Neuronal stem cell (in vitro differentiated cells): ENCODE results near the gene SPHK2.

Source experiments
- DNase-seq: peaks from one replicate; pipeline ENCODE4 v3.0.0-alpha.2; 2013; ENCODE audit warnings: low spot score
- H2AFZ ChIP-seq: one replicate; pipeline ENCODE4 v1.6.1; 2013; ENCODE audit warnings: mild to moderate bottlenecking, low read length, inconsistent platforms
- H2AK5ac ChIP-seq: 2 replicates; pipeline ENCODE4 v1.6.1; 2013; ENCODE audit warnings: low read depth, mild to moderate bottlenecking, inconsistent platforms, low read length, moderate library complexity, mixed read lengths
- H2BK120ac ChIP-seq: 2 replicates; pipeline ENCODE4 v1.6.1; 2013; ENCODE audit warnings: low read depth, mild to moderate bottlenecking, inconsistent platforms, low read length, moderate library complexity, mixed read lengths
- H2BK12ac ChIP-seq: one replicate; pipeline ENCODE4 v1.6.1; 2013; ENCODE audit warnings: low read length, inconsistent platforms
- H2BK15ac ChIP-seq: 2 replicates; pipeline ENCODE4 v1.6.1; 2013; ENCODE audit warnings: mild to moderate bottlenecking, low read length, inconsistent platforms, mixed read lengths
- H2BK5ac ChIP-seq: one replicate; pipeline ENCODE4 v1.6.1; 2013; ENCODE audit warnings: inconsistent platforms, mild to moderate bottlenecking, low read length, moderate library complexity
- H3K14ac ChIP-seq: one replicate; pipeline ENCODE4 v1.6.1; 2013; ENCODE audit warnings: low read length, inconsistent platforms
- H3K18ac ChIP-seq: 2 replicates; pipeline ENCODE4 v1.6.1; 2013; ENCODE audit warnings: low read length, inconsistent platforms
- H3K23ac ChIP-seq: 2 replicates; pipeline ENCODE4 v1.6.1; 2013; ENCODE audit warnings: low read depth, mild to moderate bottlenecking, mixed read lengths, low read length, inconsistent platforms; ENCODE audit not compliant: poor library complexity
- H3K27ac ChIP-seq: replicated peaks from 3 replicates; pipeline ENCODE4 v1.5.1; 2013; ENCODE audit warnings: low read length, inconsistent platforms
- H3K27me3 ChIP-seq, 3 experiments: 2 replicates each; pipeline ENCODE4 v1.6.1; 2013; ENCODE audit warnings: low read length in 3 of 3, mild to moderate bottlenecking in 2 of 3, inconsistent platforms in 1 of 3, low read depth in 1 of 3, mixed read lengths in 1 of 3, moderate library complexity in 1 of 3; ENCODE audit not compliant: control insufficient read depth in 3 of 3, insufficient read depth in 3 of 3
- H3K36me3 ChIP-seq, 2 donors: replicated peaks in 1 of 2; 2 replicates each; pipeline ENCODE4 v1.6.1; 2013; ENCODE audit warnings: low read length in 2 of 2; ENCODE audit not compliant: control insufficient read depth in 2 of 2, insufficient read depth in 2 of 2
- H3K4ac ChIP-seq: 2 replicates; pipeline ENCODE4 v1.6.1; 2013; ENCODE audit warnings: inconsistent platforms, mild to moderate bottlenecking, low read length, moderate library complexity
- H3K4me1 ChIP-seq, 2 donors: 1 replicate in 1 of 2; 2 replicates in 1 of 2; pipeline ENCODE4 v1.6.1; 2013; ENCODE audit warnings: low read length in 2 of 2, low read depth in 1 of 2; ENCODE audit not compliant: control insufficient read depth in 2 of 2, insufficient read depth in 1 of 2
- H3K4me2 ChIP-seq: one replicate; pipeline ENCODE4 v1.6.1; 2013; ENCODE audit warnings: mild to moderate bottlenecking, low read length, inconsistent platforms; ENCODE audit not compliant: insufficient read depth, poor library complexity, severe bottlenecking
- H3K4me3 ChIP-seq, 2 donors: 2 replicates each; pipeline ENCODE4 v1.5.1; 2013; ENCODE audit warnings: low read length in 2 of 2, mild to moderate bottlenecking in 2 of 2, inconsistent platforms in 1 of 2, moderate library complexity in 1 of 2
- H3K79me1 ChIP-seq: one replicate; pipeline ENCODE4 v1.6.1; 2013; ENCODE audit warnings: low read depth, mild to moderate bottlenecking, inconsistent platforms, low read length, moderate library complexity
- H3K9ac ChIP-seq: one replicate; pipeline ENCODE4 v1.6.1; 2013; ENCODE audit warnings: mild to moderate bottlenecking, low read depth, low read length, inconsistent platforms; ENCODE audit not compliant: poor library complexity
- H3K9me3 ChIP-seq, 2 donors: replicated peaks in 1 of 2; 2 replicates each; pipeline versions ENCODE3 to v1.6.1; 2013; ENCODE audit warnings: low read length in 2 of 2, mild to moderate bottlenecking in 2 of 2, inconsistent platforms in 1 of 2, low read depth in 1 of 2, mixed read lengths in 1 of 2, moderate library complexity in 1 of 2; ENCODE audit not compliant: control insufficient read depth in 2 of 2, insufficient read depth in 1 of 2
- H4K8ac ChIP-seq: one replicate; pipeline ENCODE4 v1.6.1; 2013; ENCODE audit warnings: low read depth, mild to moderate bottlenecking, inconsistent platforms, low read length, moderate library complexity
- H4K91ac ChIP-seq: one replicate; pipeline ENCODE4 v1.6.1; 2013; ENCODE audit warnings: low read length, low read depth, mild to moderate bottlenecking, inconsistent platforms; ENCODE audit not compliant: poor library complexity
- WGBS, 2 donors: extraction: QIAGEN DNeasy Blood & Tissue Kit; methylation state at CpG; one replicate each; pipeline ENCODE4 v1.1.7; 2013; ENCODE audit warnings: missing lambda C conversion rate in 2 of 2, mixed read lengths in 1 of 2; ENCODE audit not compliant: insufficient read length in 2 of 2, insufficient replicate concordance in 1 of 2; ENCODE audit errors: extremely low coverage in 2 of 2; 5-methylcytosine and 5-hydroxymethylcytosine counted together

Gene SPHK2

GRCh38 chr19:48644839-48645619 lies 25.7 kb downstream of the SPHK2 start:
- Histone ChIP-seq H3K9ac (peak overlapping the region; percentile 81), H3K4ac (peak overlapping the region; percentile 17), H3K18ac (peak overlapping the region; percentile 68), H3K4me1 (peaks cover 10 to 17% of the 10 kb centered on the region in 2 donors), H2AK5ac (peak overlapping the region; percentile 96), H4K8ac (peak overlapping the region; percentile 82), H3K36me3 (peaks cover 0 to under 1% of the 10 kb centered on the region in 2 donors), H2BK5ac (peak overlapping the region; percentile 45), H2BK15ac (peak overlapping the region; percentile 32), H2BK120ac (peak overlapping the region; percentile 91), H3K4me3 (peak overlapping the region; percentile 51 to 73), H3K27me3 (no peaks in the 10 kb centered on the region), H3K14ac (no peak overlapping the region), H3K4me2 (peak overlapping the region; percentile 98), H4K91ac (no peak overlapping the region), H2AFZ (peak overlapping the region; percentile 99), H3K23ac (peak overlapping the region; percentile 89), H3K79me1 (peaks cover 9% of the 10 kb centered on the region), H2BK12ac (peak overlapping the region; percentile 84), H3K9me3 (no peaks in the 10 kb centered on the region), H3K27ac (peak overlapping the region; percentile 88)
- peak; percentile 72 for DNase-seq
- no CpG with 5 or more reads among the region's 25 CpGs for whole genome bisulfite sequencing, 2 donors

GRCh38 chr19:48645620-48646000 lies 26.3 kb downstream of the SPHK2 start:
- Histone ChIP-seq H3K27me3 (no peaks in the 10 kb centered on the region), H3K9ac (peak overlapping the region; percentile 74), H2BK5ac (peak overlapping the region; percentile 45), H3K36me3 (no peaks in the 10 kb centered on the region), H2AFZ (peak overlapping the region; percentile 99), H3K4me1 (peaks cover 10 to 17% of the 10 kb centered on the region in 2 donors), H3K79me1 (peaks cover 9% of the 10 kb centered on the region), H2BK15ac (peak overlapping the region; percentile 32), H3K4me3 (peak overlapping the region; percentile 51 to 73), H4K91ac (no peak overlapping the region), H2BK12ac (no peak overlapping the region), H3K14ac (no peak overlapping the region), H2AK5ac (peak overlapping the region; percentile 79), H2BK120ac (no peak overlapping the region), H3K23ac (peak overlapping the region; percentile 89), H3K18ac (peak overlapping the region; percentile 68), H3K9me3 (no peaks in the 10 kb centered on the region), H3K4me2 (peak overlapping the region; percentile 98), H4K8ac (peak overlapping the region; percentile 29), H3K27ac (peak overlapping the region; percentile 88), H3K4ac (no peak overlapping the region)
- DNase-seq: no peak
- WGBS, 2 donors: no CpG with 5 or more reads among the region's 6 CpGs

DNA sequence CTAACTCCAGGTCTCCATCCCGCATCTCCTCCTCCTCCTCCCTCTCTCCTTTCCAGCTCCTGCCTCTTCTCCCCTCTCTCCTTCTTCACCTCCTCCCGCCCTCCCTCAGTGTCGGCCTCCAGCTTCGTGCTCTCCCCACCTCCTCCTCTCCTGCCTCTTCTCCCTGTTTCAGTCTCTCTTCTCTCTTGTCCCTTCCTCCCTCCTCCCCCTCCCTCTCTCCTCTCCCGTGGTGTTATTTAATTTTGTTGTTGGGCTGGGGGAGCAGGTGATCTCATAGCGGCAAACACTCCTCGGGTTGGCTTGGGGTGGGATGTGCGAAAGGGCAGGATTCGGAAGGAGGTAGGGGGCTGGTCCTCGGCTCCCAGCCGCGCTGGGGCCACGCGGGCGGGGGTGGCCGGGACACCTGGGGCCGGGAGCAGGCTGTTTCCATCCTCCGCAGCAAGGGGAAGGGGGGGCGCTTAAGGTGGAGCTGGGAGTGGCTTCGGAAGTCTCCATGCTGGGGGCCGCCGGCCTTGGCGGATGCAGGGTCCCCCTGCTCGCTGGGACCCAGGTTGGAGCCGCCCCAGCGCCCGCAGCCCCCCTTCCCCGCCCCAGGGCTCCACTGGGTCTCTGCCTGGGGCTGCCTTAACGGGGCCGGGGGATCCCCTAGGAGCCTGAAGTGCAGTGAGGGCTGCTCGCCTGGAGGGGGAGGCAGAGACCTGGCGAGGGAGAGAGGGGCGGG lies 26.9 kb downstream of the SPHK2 start, which contains the start of gene CA11:
CA11 (minus strand) TSS at position 187 of the 721 bp plus-strand sequence. CDS start 555 bp downstream, outside the sequence.
- peak within 1 kb of the TSS; percentile 99 for H2AFZ ChIP-seq
- no CpG with 5 or more reads among the region's 33 CpGs for WGBS, 2 donors

More for the DNA sequence above, 26.9 kb downstream of the SPHK2 start, which contains the start of gene CA11:
- Histone ChIP-seq H2BK5ac (peak within 1 kb of the TSS; percentile 45), H3K4me1 (peaks cover 10 to 17% of the 10 kb centered on the region in 2 donors), H3K23ac (peak within 1 kb of the TSS; percentile 89), H3K36me3 (no peaks in the 10 kb centered on the region), H2BK15ac (peak within 1 kb of the TSS; percentile 32), H2BK12ac (peak within 1 kb of the TSS; percentile 84), H4K8ac (peak within 1 kb of the TSS; percentile 82), H3K18ac (peak within 1 kb of the TSS; percentile 68), H3K4me2 (peak within 1 kb of the TSS; percentile 98), H3K79me1 (peaks cover 9% of the 10 kb centered on the region), H3K4me3 (peak within 1 kb of the TSS; percentile 51 to 73), H3K4ac (peak within 1 kb of the TSS; percentile 17), H3K27ac (peak within 1 kb of the TSS; percentile 88), H3K14ac (peak within 1 kb of the TSS; percentile 71), H2BK120ac (peak within 1 kb of the TSS; percentile 91), H4K91ac (no peak within 1 kb of the TSS), H3K27me3 (no peaks in the 10 kb centered on the region), H3K9ac (peak within 1 kb of the TSS; percentile 81), H3K9me3 (no peaks in the 10 kb centered on the region), H2AK5ac (peak within 1 kb of the TSS; percentile 79)
- peak; percentile 91 for DNase-seq
